Trophoblast cell (in vitro differentiated cells and primary cell): ENCODE measurements around the gene AZIN2.
"Not testable (repeated sequence)": the region's sequence is repeated elsewhere in the genome, so short reads cannot be mapped to it uniquely, and the experiment has no call there.

Experiments used
- DNase-seq, 2 donors: peaks; one replicate each; pipeline ENCODE4 v3.0.0-alpha.2; 2016
- H2AFZ ChIP-seq: 2 replicates; pipeline ENCODE4 v1.6.1; 2013; ENCODE audit warnings: low read length, moderate library complexity, mild to moderate bottlenecking; ENCODE audit not compliant: insufficient read depth, poor library complexity
- H2AK5ac ChIP-seq: 2 replicates; pipeline ENCODE4 v1.6.1; 2013; ENCODE audit warnings: mild to moderate bottlenecking, low read length
- H2BK120ac ChIP-seq: 2 replicates; pipeline ENCODE4 v1.6.1; 2013; ENCODE audit warnings: low read length, mild to moderate bottlenecking, moderate library complexity; ENCODE audit not compliant: insufficient read depth, poor library complexity
- H2BK12ac ChIP-seq: 2 replicates; pipeline ENCODE4 v1.6.1; 2013; ENCODE audit warnings: mild to moderate bottlenecking, low read length, moderate library complexity
- H2BK5ac ChIP-seq: 2 replicates; pipeline ENCODE4 v1.6.1; 2013; ENCODE audit warnings: low read length, low read depth, moderate library complexity, mild to moderate bottlenecking; ENCODE audit not compliant: poor library complexity
- H3K14ac ChIP-seq: 2 replicates; pipeline ENCODE4 v1.6.1; 2013; ENCODE audit warnings: mild to moderate bottlenecking, low read length
- H3K18ac ChIP-seq: 2 replicates; pipeline ENCODE4 v1.6.1; 2013; ENCODE audit warnings: mild to moderate bottlenecking, low read length
- H3K23ac ChIP-seq: 2 replicates; pipeline ENCODE4 v1.6.1; 2013; ENCODE audit warnings: low read length
- H3K27ac ChIP-seq: 2 replicates; pipeline ENCODE4 v1.5.1; 2013; ENCODE audit warnings: low read depth, mild to moderate bottlenecking, inconsistent platforms, low read length, moderate library complexity
- H3K27me3 ChIP-seq: 2 replicates; pipeline ENCODE4 v1.6.1; 2013; ENCODE audit warnings: inconsistent platforms, mild to moderate bottlenecking, low read length, moderate library complexity; ENCODE audit not compliant: insufficient read depth
- H3K36me3 ChIP-seq, 2 experiments: 1 replicate in 1 of 2; 2 replicates in 1 of 2; pipeline ENCODE4 v1.6.1; 2013; ENCODE audit warnings: low read length in 2 of 2, mild to moderate bottlenecking in 2 of 2, moderate library complexity in 1 of 2; ENCODE audit not compliant: insufficient read depth in 2 of 2, control insufficient read depth in 1 of 2
- H3K4ac ChIP-seq: 2 replicates; pipeline ENCODE4 v1.6.1; 2013; ENCODE audit warnings: low read depth, mild to moderate bottlenecking, low read length, moderate library complexity
- H3K4me1 ChIP-seq, 2 experiments: 1 replicate in 1 of 2; 2 replicates in 1 of 2; pipeline ENCODE4 v1.6.1; 2013; ENCODE audit warnings: low read length in 2 of 2, mild to moderate bottlenecking in 2 of 2, moderate library complexity in 1 of 2; ENCODE audit not compliant: insufficient read depth in 2 of 2, control insufficient read depth in 1 of 2
- H3K4me2 ChIP-seq: 2 replicates; pipeline ENCODE4 v1.6.1; 2013; ENCODE audit warnings: inconsistent platforms, mild to moderate bottlenecking, low read length, moderate library complexity
- H3K4me3 ChIP-seq: 2 replicates; pipeline ENCODE4 v1.5.1; 2013; ENCODE audit warnings: mild to moderate bottlenecking, low read depth, low read length, inconsistent platforms
- H3K79me1 ChIP-seq: one replicate; pipeline ENCODE4 v1.6.1; 2013; ENCODE audit warnings: low read length
- H3K79me2 ChIP-seq: 2 replicates; pipeline ENCODE4 v1.6.1; 2013; ENCODE audit warnings: low read length, mild to moderate bottlenecking; ENCODE audit not compliant: control insufficient read depth, insufficient read depth, poor library complexity
- H3K9ac ChIP-seq: 2 replicates; pipeline ENCODE4 v1.6.1; 2013; ENCODE audit warnings: mild to moderate bottlenecking, low read length
- H3K9me3 ChIP-seq: 2 replicates; pipeline ENCODE4 v1.6.1; 2013; ENCODE audit warnings: low read depth, mild to moderate bottlenecking, control low read depth, inconsistent platforms, low read length; ENCODE audit not compliant: insufficient read depth
- H4K12ac ChIP-seq: 2 replicates; pipeline ENCODE4 v1.6.1; 2013; ENCODE audit warnings: low read depth, mild to moderate bottlenecking, low read length, moderate library complexity
- H4K8ac ChIP-seq: 2 replicates; pipeline ENCODE4 v1.6.1; 2013; ENCODE audit warnings: low read depth, mild to moderate bottlenecking, low read length, moderate library complexity
- H4K91ac ChIP-seq: one replicate; pipeline ENCODE4 v1.6.1; 2013; ENCODE audit warnings: low read depth, mild to moderate bottlenecking, low read length, moderate library complexity
- WGBS: extraction: QIAGEN DNeasy Blood & Tissue Kit; methylation state at CpG from one replicate; pipeline ENCODE4 v1.1.7; 2013; ENCODE audit warnings: missing lambda C conversion rate; ENCODE audit not compliant: insufficient read length, insufficient coverage; ENCODE audit errors: extremely low coverage; 5-methylcytosine and 5-hydroxymethylcytosine counted together

The AZIN2 gene

GRCh38 chr1:33122483-33123178 lies 41.7 kb downstream of the AZIN2 start:
- Histone ChIP-seq H3K4me1 (peaks cover 3 to 5% of the 10 kb centered on the region in 2 experiments), H3K79me1 (peaks cover 3% of the 10 kb centered on the region), H3K18ac (no peak overlapping the region), H2AFZ (no peak overlapping the region), H2AK5ac (no peak overlapping the region), H2BK12ac (no peak overlapping the region), H3K4me2 (no peak overlapping the region), H4K8ac (no peak overlapping the region), H3K27ac (no peak overlapping the region), H3K9me3 (peaks cover 2% of the 10 kb centered on the region), H3K9ac (no peak overlapping the region), H3K4me3 (no peak overlapping the region), H4K91ac (no peak overlapping the region), H3K14ac (no peak overlapping the region), H2BK120ac (no peak overlapping the region), H3K4ac (no peak overlapping the region), H3K27me3 (no peaks in the 10 kb centered on the region), H2BK5ac (no peak overlapping the region), H3K36me3 (no peaks in the 10 kb centered on the region), H4K12ac (no peak overlapping the region), H3K23ac (no peak overlapping the region), H3K79me2 (no peaks in the 10 kb centered on the region)
- no peak for DNase-seq
- no CpG with 5 or more reads among the region's 7 CpGs for WGBS

DNA sequence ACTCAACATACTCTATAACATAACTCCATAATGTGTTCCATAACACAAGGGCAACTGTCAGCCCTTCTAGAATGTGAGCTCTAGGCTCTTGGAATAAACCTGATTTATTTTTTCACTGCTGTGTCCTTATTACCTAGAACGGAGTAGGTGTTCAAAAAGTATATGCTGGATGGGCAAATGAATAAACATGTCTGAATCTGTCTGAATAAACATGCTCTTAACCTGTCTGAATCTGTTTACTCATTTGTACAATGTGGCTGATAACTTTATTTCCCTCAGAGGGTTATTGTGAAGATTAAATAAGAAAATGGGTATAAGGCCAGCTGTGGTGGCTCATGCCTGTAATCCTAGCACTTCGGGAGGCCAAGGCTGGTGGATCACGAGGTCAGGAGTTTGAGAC lies 42.3 kb downstream of the AZIN2 start:
- no peak overlapping the region for H4K91ac ChIP-seq
- no peak overlapping the region for H3K23ac ChIP-seq
- no peak for DNase-seq
- H3K9me3 ChIP-seq: peaks cover 2% of the 10 kb centered on the region
- H3K27me3 ChIP-seq: no peaks in the 10 kb centered on the region
- H3K4ac ChIP-seq: no peak overlapping the region
- H3K79me1 ChIP-seq: peaks cover 3% of the 10 kb centered on the region
- no peak overlapping the region for H3K9ac ChIP-seq
- H2BK120ac ChIP-seq: no peak overlapping the region
- no peaks in the 10 kb centered on the region for H3K36me3 ChIP-seq
- no peak overlapping the region for H3K27ac ChIP-seq
- H4K12ac ChIP-seq: no peak overlapping the region
- no peak overlapping the region for H3K14ac ChIP-seq
- no peak overlapping the region for H2BK12ac ChIP-seq
- no peak overlapping the region for H2AK5ac ChIP-seq
- no peak overlapping the region for H3K4me3 ChIP-seq
- H2BK5ac ChIP-seq: no peak overlapping the region
- H3K18ac ChIP-seq: no peak overlapping the region
- no peaks in the 10 kb centered on the region for H3K79me2 ChIP-seq
- peaks cover 3 to 5% of the 10 kb centered on the region in 2 experiments for H3K4me1 ChIP-seq
- no peak overlapping the region for H4K8ac ChIP-seq
- no CpG with 5 or more reads among the region's 3 CpGs for WGBS
- H2AFZ ChIP-seq: no peak overlapping the region
- H3K4me2 ChIP-seq: no peak overlapping the region

DNA sequence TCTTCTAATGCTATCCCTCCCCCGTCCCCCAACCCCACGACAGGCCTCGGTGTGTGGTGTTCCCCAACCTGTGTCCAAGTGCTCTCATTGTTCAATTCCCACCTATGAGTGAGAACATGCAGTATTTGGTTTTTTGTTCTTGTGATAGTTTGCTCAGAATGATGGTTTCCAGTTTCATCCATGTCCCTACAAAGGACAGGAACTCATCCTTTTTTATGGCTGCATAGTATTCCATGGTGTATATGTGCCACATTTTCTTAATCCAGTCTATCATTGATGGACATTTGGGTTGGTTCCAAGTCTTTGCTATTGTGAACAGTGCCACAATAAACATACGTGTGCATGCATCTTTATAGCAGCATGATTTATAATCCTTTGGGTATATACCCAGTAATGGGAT lies 43.7 kb downstream of the AZIN2 start:
- not testable (repeated sequence) for H3K36me3 ChIP-seq, H4K8ac ChIP-seq, H4K12ac ChIP-seq, H2BK5ac ChIP-seq, H3K79me2 ChIP-seq, H3K4me1 ChIP-seq, H3K4me2 ChIP-seq, H3K27ac ChIP-seq, H3K4ac ChIP-seq, H3K4me3 ChIP-seq, H2BK120ac ChIP-seq, H3K14ac ChIP-seq, H4K91ac ChIP-seq, H3K9ac ChIP-seq, H3K9me3 ChIP-seq, H3K79me1 ChIP-seq, H3K27me3 ChIP-seq, H2BK12ac ChIP-seq, H2AK5ac ChIP-seq, H2AFZ ChIP-seq, H3K23ac ChIP-seq, H3K18ac ChIP-seq, DNase-seq
- no CpG with 5 or more reads among the region's 4 CpGs for WGBS

DNA sequence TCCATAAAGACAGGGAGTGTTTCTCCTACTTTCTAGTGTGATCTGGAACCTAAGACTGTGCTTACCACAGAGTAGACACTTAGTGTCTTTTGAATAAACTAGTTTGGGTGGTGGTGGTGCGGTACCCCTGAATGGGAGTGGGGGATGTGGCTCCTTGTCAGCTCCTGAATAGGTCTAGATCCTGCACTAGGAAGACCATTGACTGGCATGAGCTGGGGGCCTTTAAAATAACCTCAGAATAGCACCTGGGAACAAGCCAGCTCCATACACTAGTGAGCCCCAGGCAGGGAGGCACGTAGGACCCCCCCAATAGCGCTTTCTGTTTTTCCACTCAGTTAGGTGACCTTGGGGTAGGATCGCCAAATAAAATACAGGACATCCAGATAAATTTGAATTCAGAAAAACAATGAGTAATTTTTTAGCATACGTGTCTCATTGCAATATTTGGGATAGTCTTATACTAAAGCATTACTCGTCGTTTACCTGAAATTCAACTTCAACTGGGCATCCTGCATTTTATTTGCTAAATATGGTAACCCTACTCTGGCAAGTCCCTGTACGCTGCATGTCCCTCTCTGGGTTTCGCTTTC lies 45.6 kb downstream of the AZIN2 start:
- Histone ChIP-seq H2BK120ac (no peak overlapping the region), H3K4me2 (peak overlapping the region; percentile 78), H3K14ac (peak overlapping the region; percentile 31), H2BK12ac (no peak overlapping the region), H3K27me3 (no peaks in the 10 kb centered on the region), H4K91ac (peak overlapping the region; percentile 49), H2AFZ (peak overlapping the region; percentile 12), H3K9me3 (peaks cover 4% of the 10 kb centered on the region), H2AK5ac (no peak overlapping the region), H3K9ac (peak overlapping the region; percentile 38), H3K4me1 (peaks cover 3 to 5% of the 10 kb centered on the region in 2 experiments), H3K23ac (no peak overlapping the region), H3K27ac (no peak overlapping the region), H3K4me3 (peak overlapping the region; percentile 72), H3K36me3 (no peaks in the 10 kb centered on the region), H3K4ac (peak overlapping the region; percentile 0), H4K8ac (peak overlapping the region; percentile 82), H3K79me1 (peaks cover 3% of the 10 kb centered on the region), H3K79me2 (no peaks in the 10 kb centered on the region), H4K12ac (peak overlapping the region; percentile 87), H3K18ac (no peak overlapping the region), H2BK5ac (no peak overlapping the region)
- no peak for DNase-seq
- no CpG with 5 or more reads among the region's 9 CpGs for WGBS
